Right renal cortex interstitium (tissue), 3 donors: ENCODE data around the gene ZDHHC14. TPM values are rescaled to one million over a fixed set of nuclear protein-coding genes. Genes with fewer than 3 reads are reported as not detected.

Experiments
- DNase-seq, 3 donors: peaks; one replicate each; pipeline ENCODE4 v3.0.0-alpha.2; 2013; ENCODE audit warnings: low read depth in 3 of 3, low spot score in 2 of 3
- polyA plus RNA-seq, 3 donors: library from polyadenylated mRNA; unstranded; fragments of 120-200 nt; gene quantifications; one replicate each; pipeline ENCODE4 v1.2.1, GENCODE V29; 2013; ENCODE audit not compliant: insufficient read length in 3 of 3

ZDHHC14 gene
- polyA plus RNA-seq, 3 donors, result 15.9 to 19.5 (median 18.5) TPM

GRCh38 chr6:157724960-157725741 lies 344.2 kb downstream of the ZDHHC14 start:
- DNase-seq, result no peak

- DNase-seq, result no peak
These were observed 344.8 kb downstream of the ZDHHC14 start for GRCh38 chr6:157725836-157726235.

GRCh38 chr6:157726892-157727628 lies 346.1 kb downstream of the ZDHHC14 start:
- DNase-seq, result no peak

Other genes starting within 250 kb of the ZDHHC14 start
- gene TMEM242, start 57.7 kb upstream of the ZDHHC14 start, polyA plus RNA-seq, result 10 to 100 TPM; 13.6 to 15.1 (median 14.5) TPM